HG03521 (cell line): ENCODE results near the gene EP400.
"Not testable (repeated sequence)": the region's sequence is repeated elsewhere in the genome, so short reads cannot be mapped to it uniquely, and the experiment has no call there.

Experiments
- ATAC-seq: cut with Tn5 transposase; IDR thresholded peaks from one replicate; pipeline ENCODE4 v1.9.1; 2021; ENCODE audit warnings: mild to moderate bottlenecking, moderate library complexity; ENCODE audit not compliant: unreplicated experiment

The EP400 gene

DNA sequence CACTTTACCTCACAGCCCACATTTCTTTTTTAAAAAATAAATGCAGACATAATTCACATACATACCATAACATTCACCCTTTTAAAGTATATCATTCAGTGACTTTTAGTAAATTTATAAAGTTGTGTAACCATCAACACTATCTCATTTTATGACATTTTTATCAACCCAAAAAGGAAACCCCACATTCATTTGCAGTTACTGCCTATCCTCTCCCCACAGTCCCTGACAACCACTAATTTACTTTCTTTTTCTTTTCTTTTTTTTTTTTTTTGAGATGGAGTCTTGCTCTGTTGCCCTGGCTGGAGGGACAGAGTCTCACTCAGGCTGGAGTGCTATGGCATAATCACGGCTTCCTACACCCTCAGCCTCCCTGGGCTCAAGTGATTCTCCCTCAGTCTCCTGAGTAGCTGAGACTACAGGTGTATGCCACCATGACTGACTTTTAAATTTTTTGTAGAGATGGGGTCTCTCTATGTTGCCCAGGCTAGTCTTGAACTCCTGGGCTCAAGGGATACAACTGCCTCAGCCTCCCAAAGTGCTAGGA is 1.5 kb upstream of the EP400 start:
- ATAC-seq, result no peak

GRCh38 chr12:131948713-131949430 is 870 bp upstream of the EP400 start:
- ATAC-seq, result not testable (repeated sequence)

- ATAC-seq, result peak; percentile 16
Measured at GRCh38 chr12:131950182-131950913, 606 bp downstream of the EP400 start.

DNA sequence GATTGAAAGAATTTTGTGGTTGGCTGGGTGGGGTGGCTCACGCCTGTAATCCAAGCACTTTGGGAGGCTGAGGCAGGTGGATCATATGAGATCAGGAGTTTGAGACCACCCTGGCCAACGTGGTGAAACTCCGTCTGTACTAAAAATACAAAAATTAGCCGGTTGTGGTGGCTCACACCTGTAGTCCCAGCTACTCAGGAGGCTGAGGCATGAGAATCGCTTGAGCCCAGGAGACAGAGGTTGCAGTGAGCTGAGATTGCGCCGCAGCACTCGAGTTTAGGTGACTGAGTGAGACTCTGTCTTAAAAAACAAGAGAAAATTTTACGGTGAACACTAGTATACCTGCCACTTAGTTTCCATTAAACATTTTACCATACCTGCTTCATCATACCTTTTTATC is 4.1 kb downstream of the EP400 start:
- not testable (repeated sequence) for ATAC-seq

DNA sequence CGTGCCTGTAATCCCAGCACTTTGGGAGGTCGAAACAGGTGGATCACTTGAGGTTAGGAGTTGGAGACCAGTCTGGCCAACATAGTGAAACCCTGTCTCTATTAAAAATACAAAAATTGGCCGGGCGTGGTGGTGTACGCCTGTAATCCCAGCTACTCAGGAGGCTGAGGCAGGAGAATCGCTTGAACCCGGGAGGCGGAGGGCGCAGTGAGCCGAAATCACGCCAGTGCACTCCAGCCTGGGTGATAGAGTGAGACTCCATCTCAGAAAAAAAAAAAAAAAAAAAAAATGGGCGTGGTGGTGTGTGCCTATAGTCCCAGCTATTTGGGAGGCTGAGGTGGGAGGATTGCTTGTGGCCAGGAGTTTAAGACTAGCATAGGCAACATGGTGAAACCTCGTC is 4.7 kb downstream of the EP400 start:
- ATAC-seq, result not testable (repeated sequence)

DNA sequence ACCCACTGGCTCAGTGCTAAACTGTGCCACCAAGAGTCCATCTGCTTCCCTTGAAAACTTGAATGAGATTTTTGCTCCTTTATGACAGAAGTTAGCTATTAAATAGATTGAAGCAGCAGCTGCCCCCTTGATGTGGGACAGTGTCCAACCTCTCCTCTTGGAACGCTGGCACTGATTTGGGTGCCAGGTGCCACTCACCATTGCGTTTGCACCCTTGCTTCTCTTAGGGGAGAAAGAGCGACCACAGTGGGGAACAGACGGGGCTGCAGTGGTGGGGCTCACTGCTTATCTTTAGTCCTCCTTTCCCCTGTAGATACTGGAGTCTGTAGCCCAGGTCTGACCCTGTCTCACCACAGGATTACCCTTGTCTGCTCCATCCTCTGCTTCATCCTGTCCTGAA is 9.4 kb downstream of the EP400 start:
- ATAC-seq, result no peak

- ATAC-seq, result no peak
Measured at GRCh38 chr12:131959641-131960589, 10.2 kb downstream of the EP400 start.

- not testable (repeated sequence) for ATAC-seq
Measured at GRCh38 chr12:131960590-131961325, 11.0 kb downstream of the EP400 start.

DNA sequence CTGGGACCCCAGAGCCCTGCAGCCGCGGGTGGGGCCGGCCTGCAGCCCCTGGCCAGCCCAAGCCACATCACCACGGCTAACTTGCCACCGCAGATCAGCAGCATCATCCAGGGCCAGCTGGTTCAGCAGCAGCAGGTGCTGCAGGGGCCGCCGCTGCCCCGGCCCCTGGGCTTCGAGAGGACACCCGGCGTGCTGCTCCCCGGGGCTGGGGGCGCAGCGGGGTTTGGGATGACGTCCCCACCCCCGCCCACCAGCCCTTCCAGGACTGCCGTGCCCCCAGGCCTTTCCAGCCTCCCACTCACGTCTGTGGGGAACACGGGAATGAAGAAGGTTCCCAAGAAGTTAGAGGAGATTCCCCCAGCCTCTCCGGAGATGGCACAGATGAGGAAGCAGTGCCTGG is 11.6 kb downstream of the EP400 start:
- ATAC-seq, result not testable (repeated sequence)

GRCh38 chr12:131962069-131962468 is 12.3 kb downstream of the EP400 start:
- no peak for ATAC-seq

GRCh38 chr12:131963381-131963780 is 13.6 kb downstream of the EP400 start:
- no peak for ATAC-seq

DNA sequence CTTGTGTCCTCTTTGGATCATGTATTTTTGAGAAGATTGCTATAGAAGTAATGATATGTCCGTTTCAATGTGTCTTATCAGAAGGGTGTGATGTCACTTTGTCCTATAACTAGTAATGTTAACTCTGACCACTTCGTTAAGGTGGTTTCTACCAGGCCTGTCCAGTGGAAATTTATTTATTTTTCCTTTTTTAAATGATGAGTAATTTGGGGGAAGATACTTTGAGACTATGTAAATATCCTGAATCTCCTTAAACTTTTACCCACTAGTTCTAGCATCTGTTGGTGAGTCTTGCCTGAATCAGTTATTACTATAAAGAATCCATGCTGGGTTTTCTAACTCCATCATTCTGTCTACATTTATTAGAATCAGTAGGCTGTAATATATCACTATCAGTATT is 15.3 kb downstream of the EP400 start:
- ATAC-seq, result no peak

DNA sequence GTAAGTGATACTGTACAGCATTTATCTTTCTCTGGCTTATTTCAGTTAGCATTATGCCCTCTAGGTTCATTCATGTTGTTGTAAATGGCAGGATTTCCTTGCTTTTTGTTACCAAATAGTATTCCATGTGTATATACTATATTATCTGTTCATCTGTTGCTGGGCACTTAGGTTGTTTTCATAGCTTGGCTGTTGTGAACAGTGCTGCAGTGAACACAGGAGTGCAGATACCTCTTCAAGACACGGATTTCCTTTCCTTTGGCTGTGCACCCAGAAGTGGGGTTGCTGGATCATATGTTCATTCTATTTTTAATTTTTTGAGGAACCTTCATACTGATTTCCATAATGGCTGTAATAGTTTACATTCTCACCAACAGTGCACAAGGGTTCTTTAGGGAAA is 21.5 kb downstream of the EP400 start:
- ATAC-seq, result no peak

DNA sequence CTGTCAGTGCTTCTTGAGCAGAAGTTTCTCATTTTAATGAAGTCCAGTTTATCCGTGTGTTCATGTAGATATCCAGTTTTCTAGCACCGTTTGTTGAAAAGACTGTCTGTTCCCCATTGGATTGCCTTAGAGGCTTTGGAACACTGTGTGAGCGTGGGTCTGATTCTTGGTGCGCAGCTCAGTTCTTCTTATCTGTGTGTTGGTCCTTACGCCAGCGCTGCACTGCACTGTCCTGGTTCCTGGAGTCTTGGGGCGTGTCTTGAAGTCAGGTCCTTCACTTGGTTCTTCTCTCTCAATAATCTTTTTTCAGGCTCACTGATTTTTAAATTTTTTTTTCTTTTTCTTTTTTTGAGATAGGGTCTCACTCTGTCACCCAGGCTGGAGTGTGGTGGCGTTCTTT is 25.5 kb downstream of the EP400 start:
- no peak for ATAC-seq

DNA sequence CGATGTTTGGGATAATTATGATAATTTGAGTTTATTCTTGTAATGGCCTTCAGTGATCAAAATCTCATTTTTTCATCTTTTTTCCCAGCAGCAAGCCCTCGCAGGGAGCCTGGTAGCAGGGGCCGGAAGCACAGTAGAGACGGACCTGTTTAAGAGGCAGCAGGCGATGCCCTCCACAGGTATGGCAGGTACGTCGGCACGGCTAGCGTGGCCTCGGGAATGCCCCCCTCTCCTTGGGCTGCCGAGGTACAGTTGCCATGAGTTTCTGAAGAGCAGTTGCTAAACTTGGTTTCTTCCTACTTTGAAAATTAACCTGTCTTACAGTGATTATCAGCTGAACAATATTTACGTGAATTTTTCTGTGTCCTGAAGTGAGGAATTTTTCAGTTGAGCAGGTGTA is 29.9 kb downstream of the EP400 start:
- ATAC-seq, result no peak

- no peak for ATAC-seq
Measured at GRCh38 chr12:131980263-131980662, 30.5 kb downstream of the EP400 start.

GRCh38 chr12:131981388-131981787 is 31.6 kb downstream of the EP400 start:
- no peak for ATAC-seq

GRCh38 chr12:131982041-131982440 is 32.3 kb downstream of the EP400 start:
- no peak for ATAC-seq

DNA sequence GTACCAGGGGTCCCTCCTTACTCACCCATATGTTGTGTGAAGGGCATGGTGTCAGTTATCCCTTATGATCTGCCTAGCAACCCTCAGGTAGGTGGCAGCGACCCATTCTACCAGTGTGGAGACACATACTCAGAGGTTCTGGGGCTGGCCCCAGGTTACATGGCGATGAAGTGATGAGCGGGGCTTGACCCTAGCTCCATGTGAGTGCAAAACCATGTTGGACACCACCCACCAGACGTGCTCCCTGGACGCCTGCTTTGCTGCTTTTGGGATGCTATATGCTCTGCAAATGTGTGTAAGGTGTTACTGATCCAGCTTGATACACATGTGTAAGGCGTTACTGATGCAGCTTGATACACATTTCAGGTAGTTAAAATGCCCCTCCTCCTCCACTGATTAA is 33.3 kb downstream of the EP400 start:
- no peak for ATAC-seq

GRCh38 chr12:131983554-131983953 is 33.8 kb downstream of the EP400 start:
- no peak for ATAC-seq
